PC-3 (cell line): ENCODE measurements around the gene ZC3HAV1. TPM values are rescaled to one million over a fixed set of nuclear protein-coding genes. Genes with fewer than 3 reads are reported as not detected.

ENCODE experiments used
- ATAC-seq: fragments of 200-7000 bp; cut with Tn5 transposase; 2 replicates; pipeline ENCODE4 v1.9.1; 2020; ENCODE audit warnings: mild to moderate bottlenecking, moderate library complexity
- BruUV-seq: library from RNA; stranded (reverse); fragments of 400-500 nt; replicated peaks from 2 replicates; lab custom pipeline; 2021; lab: Mats Ljungman, UMichigan
- CTCF ChIA-PET: fragments of 300-600 bp; sonication (Branson Sonifier 250); formaldehyde crosslinking; loops from one replicate; lab custom pipeline; 2022; ENCODE audit warnings: antibody characterized with exemption; lab: Charles Lee
- POLR2A ChIA-PET: fragments of 300-600 bp; sonication (Branson Sonifier 250); formaldehyde crosslinking; loops from one replicate; lab custom pipeline; 2022; ENCODE audit warnings: antibody characterized with exemption; ENCODE audit not compliant: unreplicated experiment; lab: Charles Lee
- DNase-seq: peaks from one replicate; pipeline ENCODE4 v3.0.0-alpha.2; 2015
- H2AFZ ChIP-seq: fragments of 300-600 bp; sonication (generic); 2 replicates; pipeline ENCODE4 v1.6.0; 2016; ENCODE audit warnings: antibody characterized with exemption, low read length
- H3F3A ChIP-seq: fragments of 300-600 bp; sonication (generic); one replicate; pipeline ENCODE4 v1.6.0; 2017; ENCODE audit warnings: antibody characterized with exemption, low read length, control low read depth, mild to moderate bottlenecking; ENCODE audit not compliant: unreplicated experiment
- H3K27ac ChIP-seq: fragments of 300-600 bp; sonication (generic); 2 replicates; pipeline ENCODE4 v1.5.1; 2016; ENCODE audit warnings: mild to moderate bottlenecking, low read length
- H3K27me3 ChIP-seq: fragments of 300-600 bp; sonication (generic); 2 replicates; pipeline ENCODE4 v1.6.1; 2016; ENCODE audit warnings: low read length, mixed read lengths
- H3K36me3 ChIP-seq: fragments of 300-600 bp; sonication (generic); 2 replicates; pipeline ENCODE4 v1.6.1; 2016; ENCODE audit warnings: low read depth, mixed run types, low read length, mixed read lengths
- H3K4me1 ChIP-seq: fragments of 300-600 bp; sonication (generic); 2 replicates; pipeline ENCODE4 v1.5.1; 2016; ENCODE audit warnings: low read length; ENCODE audit not compliant: insufficient read depth
- H3K4me2 ChIP-seq: fragments of 300-600 bp; sonication (generic); 2 replicates; pipeline ENCODE4 v1.6.0; 2016; ENCODE audit warnings: low read length
- H3K4me3 ChIP-seq: fragments of 300-600 bp; sonication (generic); 2 replicates; pipeline ENCODE4 v1.5.1; 2016; ENCODE audit warnings: mild to moderate bottlenecking, low read length, mixed read lengths
- H3K79me2 ChIP-seq: fragments of 300-600 bp; sonication (generic); 2 replicates; pipeline ENCODE4 v1.6.1; 2017; ENCODE audit warnings: low read length, mixed read lengths
- H3K9ac ChIP-seq: fragments of 300-600 bp; sonication (generic); 2 replicates; pipeline ENCODE4 v1.6.0; 2016; ENCODE audit warnings: mild to moderate bottlenecking, low read length
- H3K9me2 ChIP-seq: fragments of 300-600 bp; sonication (generic); replicated peaks from 2 replicates; pipeline ENCODE4 v1.6.1; 2016; ENCODE audit warnings: mixed run types, low read length, mixed read lengths
- H3K9me3 ChIP-seq: fragments of 300-600 bp; sonication (generic); 2 replicates; pipeline ENCODE4 v1.6.1; 2016; ENCODE audit warnings: low read length, mixed read lengths
- H4K20me1 ChIP-seq: fragments of 300-600 bp; sonication (generic); 2 replicates; pipeline ENCODE4 v1.6.1; 2016; ENCODE audit warnings: low read length, mixed read lengths
- CTCF ChIP-seq: fragments of 300-600 bp; sonication (generic); conservative IDR thresholded peaks from 2 replicates; pipeline ENCODE4 v1.5.1; 2017; ENCODE audit warnings: antibody characterized with exemption, low read depth, mild to moderate bottlenecking, low read length
- EZH2 ChIP-seq: fragments of 300-600 bp; sonication (generic); IDR thresholded peaks from one replicate; pipeline ENCODE4 v1.6.1; 2017; ENCODE audit warnings: antibody characterized with exemption, mild to moderate bottlenecking, low read length; ENCODE audit not compliant: unreplicated experiment
- EZH2phosphoT487 ChIP-seq: fragments of 300-600 bp; sonication (generic); IDR thresholded peaks from 2 replicates; pipeline ENCODE4 v1.6.1; 2018; ENCODE audit warnings: mild to moderate bottlenecking, antibody characterized with exemption, low read length, borderline replicate concordance
- intact Hi-C: fragments of 100-400 bp; cut with micrococcal nuclease; formaldehyde crosslinking; loops from 2 replicates; pipeline ENCODE4 v1.9.0; 2023
- total RNA-seq: library from RNA; depleted of rRNA; stranded (reverse); fragments of >200 nt; gene quantifications from 2 replicates; pipeline ENCODE4 v1.2.3, GENCODE V29; 2014

ZC3HAV1 gene
- total RNA-seq, 1 experiment from 2014 or later: 19.6 TPM

DNA sequence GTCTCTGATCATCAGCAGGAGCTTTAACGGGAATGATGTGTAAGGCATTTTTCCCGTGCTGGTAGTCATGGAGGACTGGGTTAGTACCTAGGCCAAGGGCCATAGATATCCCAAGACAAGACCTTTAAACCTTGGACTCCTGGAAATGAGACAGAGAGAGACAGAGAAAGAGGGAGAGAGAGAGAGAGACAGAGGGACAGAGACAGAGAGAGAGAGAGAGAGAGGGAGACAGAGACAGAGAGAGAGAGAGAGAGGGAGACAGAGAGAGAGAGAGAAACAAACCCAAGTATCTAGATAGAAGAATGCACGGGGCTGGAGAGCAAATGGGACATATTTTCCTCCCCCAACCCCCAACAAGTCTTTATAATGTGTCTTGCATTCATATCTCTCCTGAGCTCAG lies 22.3 kb downstream of the ZC3HAV1 start:
- ATAC-seq: no peak
- peaks cover 39% of the 10 kb centered on the region for H3K36me3 ChIP-seq
- no peaks in the 10 kb centered on the region for H3K79me2 ChIP-seq
- no TSS peak for BruUV-seq
- POLR2A ChIA-PET: no interaction called here
- no peak overlapping the region for H2AFZ ChIP-seq
- no peak overlapping the region for H3K4me2 ChIP-seq
- no peaks in the 10 kb centered on the region for H3F3A ChIP-seq
- no peaks in the 10 kb centered on the region for H3K27me3 ChIP-seq
- no peaks in the 10 kb centered on the region for H3K9me3 ChIP-seq
- no peaks in the 10 kb centered on the region for H3K4me1 ChIP-seq
- no peak for DNase-seq
- intact Hi-C loops: no loop called here
- no peak for TF ChIP-seq EZH2
- TF ChIP-seq CTCF: no peak
- no peak for TF ChIP-seq EZH2phosphoT487
- H3K27ac ChIP-seq: no peak overlapping the region
- CTCF ChIA-PET: no interaction called here
- H4K20me1 ChIP-seq: no peaks in the 10 kb centered on the region
- no peak overlapping the region for H3K9ac ChIP-seq
- no peak overlapping the region for H3K4me3 ChIP-seq
- H3K9me2 ChIP-seq: no peaks in the 10 kb centered on the region

GRCh38 chr7:139086454-139086853 lies 23.1 kb downstream of the ZC3HAV1 start:
- ATAC-seq (no peak), DNase-seq (no peak)
- Histone ChIP-seq H2AFZ (no peak overlapping the region), H3K9ac (no peak overlapping the region), H3K4me2 (no peak overlapping the region), H3K9me2 (no peaks in the 10 kb centered on the region), H3K36me3 (peaks cover 39% of the 10 kb centered on the region), H3F3A (no peaks in the 10 kb centered on the region), H3K4me1 (no peaks in the 10 kb centered on the region), H3K27ac (no peak overlapping the region), H3K27me3 (no peaks in the 10 kb centered on the region), H4K20me1 (no peaks in the 10 kb centered on the region), H3K9me3 (no peaks in the 10 kb centered on the region), H3K4me3 (no peak overlapping the region), H3K79me2 (no peaks in the 10 kb centered on the region)
- no TSS peak for BruUV-seq
- POLR2A ChIA-PET: no interaction called here
- CTCF ChIA-PET: no interaction called here
- intact Hi-C loops: no loop called here
- TF ChIP-seq CTCF (no peak), EZH2 (no peak), EZH2phosphoT487 (no peak)

GRCh38 chr7:139084709-139085108 lies 24.8 kb downstream of the ZC3HAV1 start:
- no peaks in the 10 kb centered on the region for H3K9me3 ChIP-seq
- no peaks in the 10 kb centered on the region for H4K20me1 ChIP-seq
- POLR2A ChIA-PET: no interaction called here
- no peaks in the 10 kb centered on the region for H3K27me3 ChIP-seq
- H3K9me2 ChIP-seq: no peaks in the 10 kb centered on the region
- no peaks in the 10 kb centered on the region for H3K4me1 ChIP-seq
- H3F3A ChIP-seq: no peaks in the 10 kb centered on the region
- no TSS peak for BruUV-seq
- H3K27ac ChIP-seq: no peak overlapping the region
- no peak overlapping the region for H3K4me2 ChIP-seq
- no peaks in the 10 kb centered on the region for H3K79me2 ChIP-seq
- intact Hi-C loops: no loop called here
- DNase-seq: no peak
- ATAC-seq: no peak
- CTCF ChIA-PET: no interaction called here
- no peak for TF ChIP-seq EZH2
- H3K9ac ChIP-seq: no peak overlapping the region
- no peak overlapping the region for H2AFZ ChIP-seq
- peaks cover 47% of the 10 kb centered on the region for H3K36me3 ChIP-seq
- H3K4me3 ChIP-seq: no peak overlapping the region
